HG03575 (cell line): ENCODE data around the gene CMTR2.

Experiments used
- ATAC-seq: cut with Tn5 transposase; IDR thresholded peaks from one replicate; pipeline ENCODE4 v1.9.1; 2021; ENCODE audit not compliant: unreplicated experiment, insufficient number of reproducible peaks, low FRiP score; ENCODE audit errors: extremely low read depth

CMTR2 gene

GRCh38 chr16:71287454-71287853, 1.7 kb downstream of the CMTR2 start:
- no peak for ATAC-seq

GRCh38 chr16:71283612-71284011, 5.6 kb downstream of the CMTR2 start:
- ATAC-seq = no peak

GRCh38 chr16:71282943-71283342, 6.3 kb downstream of the CMTR2 start:
- no peak for ATAC-seq

GRCh38 chr16:71276589-71277334, 12.4 kb downstream of the CMTR2 start:
- ATAC-seq = no peak

- no peak for ATAC-seq
Measured at GRCh38 chr16:71273384-71273783, 15.8 kb downstream of the CMTR2 start.

GRCh38 chr16:71264299-71264698, 24.9 kb downstream of the CMTR2 start:
- no peak for ATAC-seq

- no peak for ATAC-seq
Measured at GRCh38 chr16:71263582-71263981, 25.6 kb downstream of the CMTR2 start.

GRCh38 chr16:71262391-71262790, 26.8 kb downstream of the CMTR2 start:
- no peak for ATAC-seq

GRCh38 chr16:71260995-71261394, 28.2 kb downstream of the CMTR2 start:
- ATAC-seq = no peak

GRCh38 chr16:71259086-71259485, 30.1 kb downstream of the CMTR2 start:
- ATAC-seq = no peak

- no peak for ATAC-seq
Measured at GRCh38 chr16:71258372-71258771, 30.8 kb downstream of the CMTR2 start.

- no peak for ATAC-seq
Measured at GRCh38 chr16:71257768-71258167, 31.4 kb downstream of the CMTR2 start.

GRCh38 chr16:71255721-71256120, 33.5 kb downstream of the CMTR2 start:
- ATAC-seq = no peak

- ATAC-seq = no peak
Measured at GRCh38 chr16:71254832-71255525, 34.2 kb downstream of the CMTR2 start.

- ATAC-seq = no peak
Measured at GRCh38 chr16:71250461-71251235, 38.6 kb downstream of the CMTR2 start.

GRCh38 chr16:71249399-71249798, 39.8 kb downstream of the CMTR2 start:
- no peak for ATAC-seq

- no peak for ATAC-seq
Measured at GRCh38 chr16:71247478-71247877, 41.7 kb downstream of the CMTR2 start.

- no peak for ATAC-seq
Measured at GRCh38 chr16:71246309-71246708, 42.9 kb downstream of the CMTR2 start.

- ATAC-seq = no peak
Measured at GRCh38 chr16:71244521-71244920, 44.7 kb downstream of the CMTR2 start.

GRCh38 chr16:71242601-71243000, 46.6 kb downstream of the CMTR2 start:
- no peak for ATAC-seq
